SK-N-MC (cell line): ENCODE results near the gene RGS2.

Source experiments
- EZH2 ChIP-seq: fragments of 200-600 bp; sonication (generic); IDR thresholded peaks from one replicate; pipeline ENCODE4 v1.6.1; 2017; ENCODE audit warnings: antibody characterized with exemption
- FOXP2 ChIP-seq: optimal IDR thresholded peaks from 2 replicates; pipeline ENCODE3; 2011; ENCODE audit warnings: mild to moderate bottlenecking, moderate library complexity; ENCODE audit not compliant: insufficient read depth; ENCODE audit errors: extremely low read length, control extremely low read depth
- POLR2AphosphoS5 ChIP-seq: IDR thresholded peaks from 2 replicates; pipeline ENCODE4 v1.6.1; 2012; ENCODE audit warnings: mild to moderate bottlenecking, low read depth, low read length, borderline replicate concordance

DNA sequence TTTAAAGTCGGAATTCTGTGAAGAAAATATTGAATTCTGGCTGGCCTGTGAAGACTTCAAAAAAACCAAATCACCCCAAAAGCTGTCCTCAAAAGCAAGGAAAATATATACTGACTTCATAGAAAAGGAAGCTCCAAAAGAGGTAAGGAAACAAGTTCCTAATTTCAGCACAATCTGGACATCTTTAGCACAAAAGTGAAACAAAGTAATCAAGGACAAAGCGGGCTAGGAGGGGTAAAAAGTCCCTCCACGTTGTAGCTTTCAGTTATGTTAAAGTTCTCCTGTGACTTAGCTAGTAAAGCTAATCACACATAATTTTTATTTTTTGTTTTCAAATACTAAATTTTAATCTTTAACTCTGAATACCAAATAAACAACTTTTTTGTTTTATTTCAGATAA lies 2.2 kb downstream of the RGS2 start:
- TF ChIP-seq POLR2AphosphoS5 (no peak), EZH2 (no peak), FOXP2 (no peak)
